ENCODE results near the gene EREG. TPM values are rescaled to one million over a fixed set of nuclear protein-coding genes. Genes with fewer than 3 reads are reported as not detected.

Gene EREG
- total and polyA plus RNA-seq, 9 donors, result 0.04 to 3.9 (median 0.15) TPM; not detected in 2

DNA sequence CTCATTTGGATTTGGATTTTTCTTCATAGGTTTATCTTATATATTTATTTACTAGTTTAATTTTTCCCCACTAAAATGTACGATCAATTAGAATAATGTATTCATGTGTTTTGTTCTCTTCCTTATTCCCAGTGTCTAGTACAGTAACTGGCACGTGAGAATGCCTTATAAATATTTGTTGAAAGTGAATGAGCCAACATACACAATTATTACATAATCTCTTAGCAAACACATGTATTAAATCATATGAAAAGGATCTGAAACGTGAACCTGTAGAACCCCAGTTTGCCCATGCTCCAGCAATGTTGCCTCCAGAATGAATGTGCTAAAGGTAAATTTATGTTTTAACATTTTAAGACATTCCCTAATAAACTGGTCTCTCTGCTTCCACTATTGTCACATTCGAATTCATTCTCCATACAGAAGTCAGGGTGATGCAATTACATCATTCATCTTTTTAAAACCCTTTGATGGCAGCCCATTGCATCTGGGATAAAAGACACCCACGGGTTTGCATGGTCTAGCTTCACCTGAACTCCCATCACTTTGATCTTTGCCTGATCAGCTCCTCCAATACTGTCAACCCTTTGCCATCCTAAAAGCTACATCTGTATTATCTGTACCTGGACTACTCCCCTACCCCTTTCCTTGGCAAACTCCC is 49.3 kb downstream of the EREG start:
- intact Hi-C loops (cut with DNase I), result no loop called here
- H3K27ac ChIP-seq, result no peak overlapping the region
- H3K4me1 ChIP-seq (ENCODE audit: insufficient read depth), result no peaks in the 10 kb centered on the region
- 65% methylated on average over 5 of the region's 5 CpGs for WGBS, 3 donors
- DNase-seq, result no peak
- no peaks in the 10 kb centered on the region for H3K36me3 ChIP-seq
- no peak overlapping the region for H3K4me3 ChIP-seq
- TF ChIP-seq EP300 (IDR thresholded peaks at IDR 0.05) (no peak), POLR2A (IDR thresholded peaks at IDR 0.05) (no peak)
- TF ChIP-seq, protein P1, sequence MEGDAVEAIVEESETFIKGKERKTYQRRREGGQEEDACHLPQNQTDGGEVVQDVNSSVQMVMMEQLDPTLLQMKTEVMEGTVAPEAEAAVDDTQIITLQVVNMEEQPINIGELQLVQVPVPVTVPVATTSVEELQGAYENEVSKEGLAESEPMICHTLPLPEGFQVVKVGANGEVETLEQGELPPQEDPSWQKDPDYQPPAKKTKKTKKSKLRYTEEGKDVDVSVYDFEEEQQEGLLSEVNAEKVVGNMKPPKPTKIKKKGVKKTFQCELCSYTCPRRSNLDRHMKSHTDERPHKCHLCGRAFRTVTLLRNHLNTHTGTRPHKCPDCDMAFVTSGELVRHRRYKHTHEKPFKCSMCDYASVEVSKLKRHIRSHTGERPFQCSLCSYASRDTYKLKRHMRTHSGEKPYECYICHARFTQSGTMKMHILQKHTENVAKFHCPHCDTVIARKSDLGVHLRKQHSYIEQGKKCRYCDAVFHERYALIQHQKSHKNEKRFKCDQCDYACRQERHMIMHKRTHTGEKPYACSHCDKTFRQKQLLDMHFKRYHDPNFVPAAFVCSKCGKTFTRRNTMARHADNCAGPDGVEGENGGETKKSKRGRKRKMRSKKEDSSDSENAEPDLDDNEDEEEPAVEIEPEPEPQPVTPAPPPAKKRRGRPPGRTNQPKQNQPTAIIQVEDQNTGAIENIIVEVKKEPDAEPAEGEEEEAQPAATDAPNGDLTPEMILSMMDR (IDR thresholded peaks at IDR 0.05), result no peak
- no peaks in the 10 kb centered on the region for H3K9me3 ChIP-seq
- H3K27me3 ChIP-seq, result no peaks in the 10 kb centered on the region

DNA sequence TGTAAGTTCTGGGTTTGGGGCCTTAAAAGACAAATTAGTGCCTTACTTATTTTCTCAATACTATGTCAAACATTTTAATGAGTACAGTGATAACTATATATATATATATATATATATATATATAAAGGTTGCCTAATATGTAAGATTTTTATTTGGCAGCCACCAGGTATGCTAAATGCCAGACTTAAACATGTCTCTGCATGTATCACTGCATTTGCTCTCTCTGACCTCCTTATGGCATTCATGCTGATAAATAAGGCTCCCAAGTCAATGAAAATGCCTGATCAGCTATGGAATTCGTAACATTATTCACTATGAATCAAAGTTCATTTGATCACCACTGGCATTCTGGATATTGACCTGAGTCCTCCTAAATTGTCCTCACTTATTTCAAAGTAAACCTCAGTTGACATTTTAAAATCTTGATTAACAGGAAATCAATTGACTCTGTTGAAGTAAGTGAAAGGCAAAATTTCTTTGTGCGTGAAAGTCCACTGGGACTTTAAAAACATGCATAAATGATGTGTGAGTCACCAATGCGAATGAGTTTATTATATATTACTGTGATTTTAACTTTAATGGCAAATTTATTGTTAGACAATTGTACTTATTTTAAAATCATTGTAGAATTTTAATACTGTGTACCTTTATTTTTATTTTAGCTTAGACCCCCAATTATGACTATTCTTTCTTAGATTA is 50.8 kb downstream of the EREG start:
- no peak for DNase-seq
- intact Hi-C loops (cut with DNase I), result no loop called here
- Histone ChIP-seq H3K36me3 (no peaks in the 10 kb centered on the region), H3K4me3 (no peak overlapping the region), H3K4me1 (ENCODE audit: insufficient read depth) (no peaks in the 10 kb centered on the region), H3K27ac (no peak overlapping the region), H3K9me3 (no peaks in the 10 kb centered on the region), H3K27me3 (no peaks in the 10 kb centered on the region)
- TF ChIP-seq, protein P1 (IDR thresholded peaks at IDR 0.05), result no peak
- TF ChIP-seq EP300 (IDR thresholded peaks at IDR 0.05) (no peak), POLR2A (IDR thresholded peaks at IDR 0.05) (no peak)
- WGBS, 3 donors, result 90 to 93% (median 91%) methylated on average over 3 of the region's 3 CpGs

DNA sequence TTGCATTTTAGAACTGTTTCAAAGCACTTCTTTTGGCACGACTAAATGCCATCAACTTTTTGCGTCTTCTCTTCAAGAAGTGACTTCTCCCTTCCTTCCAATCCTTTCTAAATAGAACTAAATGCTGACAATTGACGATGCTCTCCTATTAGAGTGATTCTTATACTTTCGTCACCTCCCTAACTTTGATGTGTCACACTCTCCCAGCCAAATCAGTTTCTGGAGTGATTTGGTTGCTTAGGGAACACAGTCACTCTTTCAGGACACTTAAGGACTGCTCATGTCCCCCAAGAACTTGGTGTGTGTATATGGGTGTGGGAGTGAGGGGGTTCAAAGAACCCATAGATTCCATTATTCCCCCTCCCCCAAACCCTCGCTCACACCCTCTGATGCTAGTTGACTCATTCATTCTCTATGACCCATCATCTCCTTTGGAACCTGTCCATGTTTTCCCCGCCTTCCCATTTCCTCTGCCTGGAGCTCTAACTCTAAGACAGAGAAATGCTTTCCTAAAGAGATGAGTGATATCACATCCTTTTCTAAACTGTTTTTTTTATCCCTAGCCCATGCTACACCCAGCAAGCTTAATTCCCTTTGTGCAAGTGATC is 53.2 kb downstream of the EREG start:
- H3K27me3 ChIP-seq, result no peaks in the 10 kb centered on the region
- TF ChIP-seq, protein P1 (IDR thresholded peaks at IDR 0.05), result no peak
- TF ChIP-seq POLR2A (IDR thresholded peaks at IDR 0.05), result no peak
- TF ChIP-seq EP300 (IDR thresholded peaks at IDR 0.05), result no peak
- intact Hi-C loops (cut with DNase I), result no loop called here
- no peak overlapping the region for H3K27ac ChIP-seq
- no peak for DNase-seq
- H3K4me3 ChIP-seq, result no peak overlapping the region
- no peaks in the 10 kb centered on the region for H3K4me1 ChIP-seq (ENCODE audit: insufficient read depth)
- no peaks in the 10 kb centered on the region for H3K36me3 ChIP-seq
- no peaks in the 10 kb centered on the region for H3K9me3 ChIP-seq
- 74 to 86% (median 80%) methylated on average over 6 of the region's 6 CpGs for WGBS, 3 donors

DNA sequence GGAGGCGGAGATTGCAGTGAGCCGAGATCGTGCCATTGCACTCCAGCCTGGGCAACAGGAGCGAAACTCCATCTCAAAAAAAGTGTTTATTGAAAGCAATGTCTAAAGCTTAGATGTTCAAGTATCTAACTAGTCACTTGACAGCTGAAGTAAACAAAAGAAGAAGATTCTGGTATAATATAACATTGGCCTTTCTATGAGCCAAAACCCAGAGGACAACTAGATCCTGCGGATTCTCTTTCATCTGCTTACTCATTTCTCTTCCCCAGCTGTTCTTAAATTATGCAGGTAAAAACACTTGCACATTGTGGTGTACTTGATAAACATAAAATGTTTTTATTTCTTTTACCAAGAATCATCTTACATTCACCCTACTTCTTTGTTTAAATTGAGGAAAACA is 55.9 kb downstream of the EREG start:
- DNase-seq, result no peak
- no peak for TF ChIP-seq POLR2A (IDR thresholded peaks at IDR 0.05)
- TF ChIP-seq EP300 (IDR thresholded peaks at IDR 0.05), result no peak
- TF ChIP-seq, protein P1 (IDR thresholded peaks at IDR 0.05), result no peak
- intact Hi-C loops (cut with DNase I), result no loop called here
- H3K4me1 ChIP-seq (ENCODE audit: insufficient read depth), result no peaks in the 10 kb centered on the region
- no peak overlapping the region for H3K27ac ChIP-seq
- H3K27me3 ChIP-seq, result no peaks in the 10 kb centered on the region
- 75 to 88% (median 85%) methylated on average over 5 of the region's 5 CpGs for WGBS, 3 donors
- no peaks in the 10 kb centered on the region for H3K36me3 ChIP-seq
- no peak overlapping the region for H3K4me3 ChIP-seq
- H3K9me3 ChIP-seq, result no peaks in the 10 kb centered on the region
